ENCODE data around the gene PEX5. TPM values are rescaled to one million over a fixed set of nuclear protein-coding genes. Genes with fewer than 3 reads are reported as not detected.

The PEX5 gene
- total RNA-seq, 1 donor from 2014 or later: 30.8 TPM

GRCh38 chr12:7169951-7170350 is 19.5 kb upstream of the PEX5 start:
- Mint-ChIP-seq H3K9me3 (ENCODE audit: unreplicated experiment) (peaks cover 41% of the 10 kb centered on the region), H3K4me1 (ENCODE audit: unreplicated experiment) (no peaks in the 10 kb centered on the region)

DNA sequence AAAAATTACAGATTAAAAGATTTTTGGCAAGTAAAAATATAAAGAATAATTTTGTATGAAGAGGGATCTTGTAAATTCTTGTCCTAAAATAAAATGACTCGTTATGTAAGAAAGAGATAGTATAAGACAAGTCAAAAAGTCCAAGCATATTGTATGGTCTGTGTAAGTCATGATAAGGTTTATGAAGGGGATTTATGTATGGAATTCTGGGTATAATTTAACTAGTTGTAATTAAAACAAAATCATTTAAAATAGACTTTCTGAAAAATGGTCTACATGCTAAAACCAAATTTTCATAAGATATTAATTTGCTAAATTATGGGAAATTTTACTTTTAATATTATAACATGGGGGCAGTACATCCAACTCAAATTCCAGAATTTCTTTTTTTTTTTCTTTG is 17.6 kb upstream of the PEX5 start:
- H3K27me3 Mint-ChIP-seq (ENCODE audit: unreplicated experiment): peaks cover 4% of the 10 kb centered on the region
- no peak for TF ChIP-seq CTCF (IDR thresholded peaks at IDR 0.05)
- H3K4me3 Mint-ChIP-seq (ENCODE audit: unreplicated experiment): no peak overlapping the region
- no peaks in the 10 kb centered on the region for H3K4me1 Mint-ChIP-seq (ENCODE audit: unreplicated experiment)
- no peak for DNase-seq (ENCODE audit: extremely low spot score, unreplicated experiment)
- H3K36me3 Mint-ChIP-seq (ENCODE audit: unreplicated experiment): no peaks in the 10 kb centered on the region
- peaks cover 41% of the 10 kb centered on the region for H3K9me3 Mint-ChIP-seq (ENCODE audit: unreplicated experiment)
- H3K27ac Mint-ChIP-seq (ENCODE audit: unreplicated experiment): no peak overlapping the region

More at GRCh38 chr12:7169951-7170350, 19.5 kb upstream of the PEX5 start:
- Mint-ChIP-seq H3K27me3 (ENCODE audit: unreplicated experiment) (peaks cover 4% of the 10 kb centered on the region), H3K4me3 (ENCODE audit: unreplicated experiment) (no peak overlapping the region), H3K36me3 (ENCODE audit: unreplicated experiment) (no peaks in the 10 kb centered on the region), H3K27ac (ENCODE audit: unreplicated experiment) (no peak overlapping the region)
- DNase-seq (ENCODE audit: extremely low spot score, unreplicated experiment): no peak
- TF ChIP-seq CTCF (IDR thresholded peaks at IDR 0.05): no peak

- Mint-ChIP-seq H3K27ac (ENCODE audit: unreplicated experiment) (no peak overlapping the region), H3K9me3 (ENCODE audit: unreplicated experiment) (peaks cover 18% of the 10 kb centered on the region), H3K4me1 (ENCODE audit: unreplicated experiment) (no peaks in the 10 kb centered on the region), H3K4me3 (ENCODE audit: unreplicated experiment) (no peak overlapping the region), H3K27me3 (ENCODE audit: unreplicated experiment) (peaks cover 15% of the 10 kb centered on the region), H3K36me3 (ENCODE audit: unreplicated experiment) (no peaks in the 10 kb centered on the region)
- no peak for DNase-seq (ENCODE audit: extremely low spot score, unreplicated experiment)
- no peak for TF ChIP-seq CTCF (IDR thresholded peaks at IDR 0.05)
Observed at GRCh38 chr12:7175493-7175892, 14.0 kb upstream of the PEX5 start.

DNA sequence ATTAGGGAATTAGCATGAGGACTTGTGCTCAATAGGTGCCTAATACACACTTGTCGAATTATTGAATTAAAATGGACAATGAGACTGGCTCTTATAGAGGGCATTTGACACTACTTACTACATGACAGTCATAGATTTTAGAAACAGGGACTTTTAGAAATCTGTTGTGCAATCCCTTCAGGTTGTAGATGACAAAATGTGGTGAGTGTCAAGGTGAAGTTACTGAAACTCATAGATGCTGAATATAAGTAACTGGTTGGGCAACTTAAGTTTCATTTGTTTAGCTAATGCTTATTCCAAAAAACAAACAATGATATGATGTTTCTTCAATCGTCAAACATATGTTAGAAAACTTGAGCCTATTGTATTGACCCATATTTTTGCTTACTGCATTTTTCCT is 12.9 kb upstream of the PEX5 start:
- Mint-ChIP-seq H3K4me3 (ENCODE audit: unreplicated experiment) (no peak overlapping the region), H3K36me3 (ENCODE audit: unreplicated experiment) (no peaks in the 10 kb centered on the region), H3K27me3 (ENCODE audit: unreplicated experiment) (peaks cover 19% of the 10 kb centered on the region), H3K9me3 (ENCODE audit: unreplicated experiment) (peaks cover 12% of the 10 kb centered on the region), H3K27ac (ENCODE audit: unreplicated experiment) (no peak overlapping the region), H3K4me1 (ENCODE audit: unreplicated experiment) (no peaks in the 10 kb centered on the region)
- no peak for TF ChIP-seq CTCF (IDR thresholded peaks at IDR 0.05)
- no peak for DNase-seq (ENCODE audit: extremely low spot score, unreplicated experiment)

GRCh38 chr12:7178481-7178880 is 11.0 kb upstream of the PEX5 start:
- H3K4me1 Mint-ChIP-seq (ENCODE audit: unreplicated experiment): no peaks in the 10 kb centered on the region
- no peak for TF ChIP-seq CTCF (IDR thresholded peaks at IDR 0.05)
- peaks cover 8% of the 10 kb centered on the region for H3K9me3 Mint-ChIP-seq (ENCODE audit: unreplicated experiment)
- H3K27ac Mint-ChIP-seq (ENCODE audit: unreplicated experiment): no peak overlapping the region
- no peak for DNase-seq (ENCODE audit: extremely low spot score, unreplicated experiment)
- peaks cover 25% of the 10 kb centered on the region for H3K27me3 Mint-ChIP-seq (ENCODE audit: unreplicated experiment)
- no peaks in the 10 kb centered on the region for H3K36me3 Mint-ChIP-seq (ENCODE audit: unreplicated experiment)
- no peak overlapping the region for H3K4me3 Mint-ChIP-seq (ENCODE audit: unreplicated experiment)

Data from osteocyte (in vitro differentiated cells).